Skeletal muscle tissue (tissue), 4 donors: ENCODE data around the gene BUB1B. TPM values are rescaled to one million over a fixed set of nuclear protein-coding genes. Genes with fewer than 3 reads are reported as not detected.
"Not testable (repeated sequence)": the region's sequence is repeated elsewhere in the genome, so short reads cannot be mapped to it uniquely, and the experiment has no call there.

Experiments used
- H3K27ac ChIP-seq: one replicate; pipeline ENCODE4 v1.7.0; 2013; ENCODE audit warnings: mild to moderate bottlenecking, low read depth, low read length, inconsistent platforms
- H3K27me3 ChIP-seq, 3 donors: one replicate each; pipeline ENCODE4 v1.7.0; 2013; ENCODE audit warnings: low read length in 3 of 3; ENCODE audit not compliant: control insufficient read depth in 3 of 3, insufficient read depth in 3 of 3
- H3K36me3 ChIP-seq, 3 donors: one replicate each; pipeline ENCODE4 v1.7.0; 2013; ENCODE audit warnings: low read length in 3 of 3; ENCODE audit not compliant: control insufficient read depth in 3 of 3, insufficient read depth in 3 of 3
- H3K4me1 ChIP-seq, 3 donors: one replicate each; pipeline ENCODE4 v1.7.0; 2013; ENCODE audit warnings: low read length in 3 of 3, mild to moderate bottlenecking in 3 of 3; ENCODE audit not compliant: control insufficient read depth in 3 of 3, insufficient read depth in 3 of 3
- H3K4me3 ChIP-seq, 3 donors: one replicate each; pipeline ENCODE4 v1.7.0; 2013; ENCODE audit warnings: low read length in 3 of 3
- H3K9ac ChIP-seq, 3 donors: one replicate each; pipeline ENCODE4 v1.7.0; 2013; ENCODE audit warnings: low read length in 3 of 3, mild to moderate bottlenecking in 3 of 3, moderate library complexity in 2 of 3, low read depth in 1 of 3
- H3K9me3 ChIP-seq, 3 donors: one replicate each; pipeline ENCODE4 v1.7.0; 2013; ENCODE audit warnings: low read length in 3 of 3; ENCODE audit not compliant: control insufficient read depth in 3 of 3
- total RNA-seq: library from RNA; depleted of rRNA; stranded (reverse); fragments of >200 nt; gene quantifications from one replicate; pipeline ENCODE4 v1.2.3, GENCODE V29; 2014
- donor health status: Osteomylitis.

BUB1B gene
- total RNA-seq, 1 donor from 2014 or later = 8.4 TPM

- Histone ChIP-seq H3K4me3 (no peak overlapping the region), H3K9me3 (no peaks in the 10 kb centered on the region), H3K27ac (no peak overlapping the region), H3K9ac (no peak overlapping the region), H3K4me1 (no peaks in the 10 kb centered on the region), H3K36me3 (no peaks in the 10 kb centered on the region), H3K27me3 (peaks cover 3 to 5% (median 4%) of the 10 kb centered on the region in 3 donors)
Observed at GRCh38 chr15:40136470-40137302, 24.2 kb upstream of the BUB1B start.

- Histone ChIP-seq H3K27ac (no peak overlapping the region), H3K27me3 (no peaks in the 10 kb centered on the region), H3K36me3 (no peaks in the 10 kb centered on the region), H3K9ac (no peak overlapping the region), H3K4me1 (no peaks in the 10 kb centered on the region), H3K9me3 (no peaks in the 10 kb centered on the region), H3K4me3 (no peak overlapping the region)
Observed at GRCh38 chr15:40137303-40138200, 23.3 kb upstream of the BUB1B start.

GRCh38 chr15:40138201-40138570 lies 22.7 kb upstream of the BUB1B start:
- H3K27ac ChIP-seq, H3K4me1 ChIP-seq, H3K36me3 ChIP-seq, H3K4me3 ChIP-seq, H3K9ac ChIP-seq, H3K27me3 ChIP-seq, H3K9me3 ChIP-seq: not testable (repeated sequence)

- no peaks in the 10 kb centered on the region for H3K4me1 ChIP-seq
- H3K27ac ChIP-seq = no peak overlapping the region
- H3K9me3 ChIP-seq = no peaks in the 10 kb centered on the region
- no peak overlapping the region for H3K9ac ChIP-seq
- no peak overlapping the region for H3K4me3 ChIP-seq
- H3K36me3 ChIP-seq = no peaks in the 10 kb centered on the region
- H3K27me3 ChIP-seq = no peaks in the 10 kb centered on the region
Observed at GRCh38 chr15:40142428-40142827, 18.4 kb upstream of the BUB1B start.

- Histone ChIP-seq H3K4me3 (no peak overlapping the region), H3K9me3 (no peaks in the 10 kb centered on the region), H3K36me3 (no peaks in the 10 kb centered on the region), H3K4me1 (peaks cover 10 to 13% (median 10%) of the 10 kb centered on the region in 3 donors), H3K27ac (no peak overlapping the region), H3K9ac (no peak overlapping the region), H3K27me3 (no peaks in the 10 kb centered on the region)
Observed at GRCh38 chr15:40146037-40146436, 14.8 kb upstream of the BUB1B start.

GRCh38 chr15:40149339-40149738 lies 11.5 kb upstream of the BUB1B start:
- Histone ChIP-seq H3K9me3 (no peaks in the 10 kb centered on the region), H3K36me3 (no peaks in the 10 kb centered on the region), H3K27ac (no peak overlapping the region), H3K4me1 (peaks cover 19 to 23% (median 20%) of the 10 kb centered on the region in 3 donors), H3K4me3 (no peak overlapping the region), H3K27me3 (no peaks in the 10 kb centered on the region), H3K9ac (no peak overlapping the region)

GRCh38 chr15:40150163-40150925 lies 10.5 kb upstream of the BUB1B start:
- H3K4me1 ChIP-seq = peaks cover 19 to 23% (median 20%) of the 10 kb centered on the region in 3 donors
- peak overlapping the region in 1 of 3 donors; percentile 30 for H3K4me3 ChIP-seq
- peak overlapping the region in 2 of 3 donors; percentile 21 to 50 for H3K9ac ChIP-seq
- H3K27ac ChIP-seq = peak overlapping the region; percentile 44
- no peaks in the 10 kb centered on the region for H3K27me3 ChIP-seq
- no peaks in the 10 kb centered on the region for H3K36me3 ChIP-seq
- no peaks in the 10 kb centered on the region for H3K9me3 ChIP-seq

- no peaks in the 10 kb centered on the region for H3K27me3 ChIP-seq
- H3K27ac ChIP-seq = no peak overlapping the region
- H3K4me1 ChIP-seq = peaks cover 19 to 23% (median 20%) of the 10 kb centered on the region in 3 donors
- no peak overlapping the region for H3K4me3 ChIP-seq
- H3K9me3 ChIP-seq = no peaks in the 10 kb centered on the region
- H3K36me3 ChIP-seq = no peaks in the 10 kb centered on the region
- peak overlapping the region in 1 of 3 donors; percentile 50 for H3K9ac ChIP-seq
Observed at GRCh38 chr15:40151499-40151898, 9.4 kb upstream of the BUB1B start.

- Histone ChIP-seq H3K4me3 (no peak overlapping the region), H3K9ac (peak overlapping the region in 1 of 3 donors; percentile 50), H3K4me1 (peaks cover 19 to 23% (median 20%) of the 10 kb centered on the region in 3 donors), H3K9me3 (no peaks in the 10 kb centered on the region), H3K27ac (no peak overlapping the region), H3K36me3 (no peaks in the 10 kb centered on the region), H3K27me3 (no peaks in the 10 kb centered on the region)
Observed at GRCh38 chr15:40151991-40152390, 8.9 kb upstream of the BUB1B start.
